K562 (cell line): Measurements from ENCODE around the gene EEF1B2. TPM values are rescaled to one million over a fixed set of nuclear protein-coding genes. Genes with fewer than 3 reads are reported as not detected.

Experiments
- ATAC-seq: fragments of 200-7000 bp; cut with Tn5 transposase; 3 replicates; pipeline ENCODE4 v1.9.1; 2020; ENCODE audit warnings: moderate library complexity
- BruUV-seq: library from RNA; stranded (reverse); fragments of 400-500 nt; replicated peaks from 2 replicates; lab custom pipeline; 2021; lab: Mats Ljungman, UMichigan
- CTCF ChIA-PET: fragments of 300-600 bp; formaldehyde crosslinking; extraction: SDS; loops from one replicate; lab custom pipeline; 2021; ENCODE audit warnings: low intra/inter-chr PET ratio; lab: Yijun Ruan, JAX
- POLR2A ChIA-PET: fragments of 300-600, 350-650 bp; sonication (Branson Sonifier 250); formaldehyde crosslinking; extraction: SDS; loops from one replicate; lab custom pipeline; 2021; ENCODE audit warnings: antibody characterized with exemption, inconsistent platforms; lab: Yijun Ruan, JAX
- DNase-seq, 4 experiments: peaks; one replicate each; pipeline versions ENCODE4 v3.0.0 to v3.0.0-alpha.2; 2011 to 2018; ENCODE audit warnings: low spot score in 3 of 4, mixed read lengths in 3 of 4; ENCODE audit errors: extremely low read depth in 1 of 4
- FAIRE-seq: peaks from 2 replicates; lab custom pipeline; 2011; peaks lifted over from hg19 to GRCh38; lab: Jason Lieb, UNC
- H2AFZ ChIP-seq: 2 replicates; pipeline ENCODE4 v1.6.0; 2011; ENCODE audit warnings: low read depth, low read length, control low read depth, inconsistent platforms
- H3K27ac ChIP-seq: fragments of 200-600 bp; 3 replicates; pipeline ENCODE4 v1.8.0; 2011; ENCODE audit warnings: low read depth, mild to moderate bottlenecking, control low read depth, inconsistent platforms, low read length, moderate library complexity, mixed read lengths; ENCODE audit errors: extremely low read depth
- H3K27me3 ChIP-seq, 2 experiments: fragments of 300-600 bp in 1 of 2; 2 replicates in 1 of 2; 3 replicates in 1 of 2; pipeline versions ENCODE4 v1.6.0 to v1.8.0; 2011; ENCODE audit warnings: inconsistent platforms in 2 of 2, low read length in 2 of 2, mild to moderate bottlenecking in 1 of 2, mixed read lengths in 1 of 2, moderate library complexity in 1 of 2; ENCODE audit not compliant: control insufficient read depth in 2 of 2, insufficient read depth in 2 of 2
- H3K36me3 ChIP-seq: fragments of 300-600 bp; 3 replicates; pipeline ENCODE4 v1.8.0; 2011; ENCODE audit warnings: mild to moderate bottlenecking, low read length, inconsistent platforms; ENCODE audit not compliant: control insufficient read depth, insufficient read depth
- H3K4me1 ChIP-seq, 2 experiments: fragments of 200-600 bp in 1 of 2; replicated peaks in 1 of 2; 2 replicates in 1 of 2; 3 replicates in 1 of 2; pipeline versions ENCODE4 v1.5.1 to v1.8.0; 2011; ENCODE audit warnings: inconsistent platforms in 2 of 2, low read length in 2 of 2, mild to moderate bottlenecking in 1 of 2, mixed read lengths in 1 of 2, moderate library complexity in 1 of 2; ENCODE audit not compliant: control insufficient read depth in 2 of 2, insufficient read depth in 2 of 2
- H3K4me2 ChIP-seq: 2 replicates; pipeline ENCODE4 v1.6.1; 2011; ENCODE audit warnings: low read length, control low read depth, inconsistent platforms, mixed read lengths; ENCODE audit not compliant: insufficient read depth
- H3K4me3 ChIP-seq: fragments of 200-600 bp; sonication (generic), shearing (Covaris generic); 2 replicates; pipeline ENCODE4 v1.5.1; 2016; ENCODE audit warnings: control low read depth, inconsistent platforms
- H3K79me2 ChIP-seq: fragments of 200-600 bp; 3 replicates; pipeline ENCODE4 v1.8.0; 2011; ENCODE audit warnings: low read length, inconsistent platforms; ENCODE audit not compliant: control insufficient read depth, insufficient read depth
- H3K9ac ChIP-seq, 2 experiments: 2 replicates each; pipeline versions ENCODE4 v1.6.0 to v1.6.1; 2011; ENCODE audit warnings: low read depth in 2 of 2, low read length in 2 of 2, control low read depth in 1 of 2, inconsistent platforms in 1 of 2, mild to moderate bottlenecking in 1 of 2, mixed read lengths in 1 of 2; ENCODE audit not compliant: insufficient read depth in 1 of 2
- H3K9me1 ChIP-seq: one replicate; pipeline ENCODE4 v1.6.0; 2011; ENCODE audit warnings: inconsistent platforms, mild to moderate bottlenecking, low read length, moderate library complexity; ENCODE audit not compliant: control insufficient read depth, insufficient read depth
- H3K9me3 ChIP-seq: replicated peaks from 2 replicates; pipeline ENCODE4 v1.5.1; 2011; ENCODE audit warnings: low read depth, low read length, inconsistent platforms; ENCODE audit not compliant: control insufficient read depth, insufficient read depth
- H4K20me1 ChIP-seq: replicated peaks from 2 replicates; pipeline ENCODE4 v1.6.1; 2011; ENCODE audit warnings: low read length, inconsistent platforms, mixed read lengths; ENCODE audit not compliant: control insufficient read depth, insufficient read depth
- ELF4 ChIP-seq: fragments of 450-650 bp; formaldehyde crosslinking; IDR thresholded peaks from 2 replicates; pipeline ENCODE4 v1.4.0; 2022; ENCODE audit warnings: missing genetic modification characterization
- FOXM1 ChIP-seq, 2 experiments: fragments of 450-650 bp in 1 of 2; sonication (generic) in 1 of 2; formaldehyde crosslinking in 1 of 2; IDR thresholded peaks; 2 replicates each; pipeline versions ENCODE4 v1.6.1 to v1.9.0; 2017 to 2022; ENCODE audit warnings: low read depth in 2 of 2, mild to moderate bottlenecking in 2 of 2, missing genetic modification reagents in 1 of 2, moderate library complexity in 1 of 2
- MYC ChIP-seq, 2 experiments: fragments of 250-450 bp in 1 of 2; sonication (Bioruptor Pico) in 1 of 2; IDR thresholded peaks; 2 replicates each; pipeline versions ENCODE4 v1.5.1 to v1.6.1; 2012 to 2021; ENCODE audit warnings: low read depth in 2 of 2, borderline replicate concordance in 1 of 2, improper control_type of control experiment in 1 of 2, low read length in 1 of 2, mild to moderate bottlenecking in 1 of 2, moderate library complexity in 1 of 2
- RHOXF2B ChIP-seq: fragments of 250-450 bp; sonication (Bioruptor Pico); conservative IDR thresholded peaks from 2 replicates; pipeline ENCODE4 v1.5.1; 2021
- ZNF175 ChIP-seq: fragments of 200-800 bp; sonication (Bioruptor generic); IDR thresholded peaks from 2 replicates; pipeline ENCODE4 v1.6.1; 2016; ENCODE audit warnings: low read depth, mild to moderate bottlenecking, missing genetic modification characterization, missing compliant biosample characterization
- ZNF212 ChIP-seq: fragments of 450-650 bp; formaldehyde crosslinking; IDR thresholded peaks from 2 replicates; pipeline ENCODE4 v1.4.0; 2020; ENCODE audit warnings: mild to moderate bottlenecking
- ZNF232 ChIP-seq: sonication (generic); formaldehyde crosslinking; IDR thresholded peaks from 2 replicates; pipeline ENCODE4 v1.8.0; 2022; ENCODE audit warnings: mild to moderate bottlenecking, missing genetic modification reagents
- ZNF507 ChIP-seq: conservative IDR thresholded peaks from 2 replicates; pipeline ENCODE4 v1.6.1; 2017; ENCODE audit warnings: missing genetic modification characterization, missing compliant biosample characterization
- WGBS: fragments of 100-300 bp; shearing (Covaris generic); methylation state at CpG from one replicate; pipeline ENCODE4 v1.1.6; 2016; ENCODE audit warnings: low coverage, mixed read lengths; ENCODE audit not compliant: insufficient coverage; ENCODE audit errors: missing lambda C conversion rate; 5-methylcytosine and 5-hydroxymethylcytosine counted together
- in situ Hi-C: fragments of 300-500 bp; cut with MboI; formaldehyde crosslinking; loops from 4 replicates; pipeline ENCODE4 v1.15.0; 2018; ENCODE audit warnings: inconsistent platforms, mixed read lengths
- intact Hi-C: fragments of 100-400 bp; cut with micrococcal nuclease; formaldehyde crosslinking; loops from 2 replicates; pipeline ENCODE4 v1.14.2; 2022
- polyA plus RNA-seq, 8 experiments: library from polyadenylated mRNA; depleted of rRNA in 4 of 8; stranded (reverse) in 5 of 8; unstranded in 3 of 8; fragments of >200 nt; fragmentation: Nextera tagmentation in 2 of 8; fragmentation: Illumina TruSeq in 1 of 8; extraction: Ambion mirVana in 2 of 8; extraction: Trizol in 1 of 8; gene quantifications; 2 replicates each; pipeline versions ENCODE4 v1.2.1 to v1.2.3, GENCODE V29; 2011 to 2014; ENCODE audit warnings: inconsistent platforms in 1 of 8, missing spikeins in 1 of 8
- total RNA-seq, 7 experiments: library from RNA; depleted of rRNA in 6 of 7; stranded (reverse); fragments of >200 nt in 6 of 7; fragmentation: Illumina TruSeq in 2 of 7; extraction: Trizol in 2 of 7; gene quantifications; 2 replicates each; pipeline versions ENCODE4 v1.2.1 to v1.2.3, GENCODE V29; 2011 to 2021; ENCODE audit warnings: low replicate concordance in 1 of 7
- TF ChIP-seq, protein P1 (sequence below): fragments of 450-650 bp; IDR thresholded peaks from 2 replicates; pipeline ENCODE4 v1.6.1; 2017; ENCODE audit warnings: antibody characterized with exemption, mild to moderate bottlenecking
- TF ChIP-seq, protein P2 (sequence below): fragments of 450-650 bp; IDR thresholded peaks from 2 replicates; pipeline ENCODE4 v1.6.1; 2016

EEF1B2 gene
- total and polyA plus RNA-seq, 9 of the 15 experiments (the other 6 are each of a cell fraction or from before 2014, with no cell fraction given): 522 to 1,148 (median 893) TPM

- TF ChIP-seq, protein P1, sequence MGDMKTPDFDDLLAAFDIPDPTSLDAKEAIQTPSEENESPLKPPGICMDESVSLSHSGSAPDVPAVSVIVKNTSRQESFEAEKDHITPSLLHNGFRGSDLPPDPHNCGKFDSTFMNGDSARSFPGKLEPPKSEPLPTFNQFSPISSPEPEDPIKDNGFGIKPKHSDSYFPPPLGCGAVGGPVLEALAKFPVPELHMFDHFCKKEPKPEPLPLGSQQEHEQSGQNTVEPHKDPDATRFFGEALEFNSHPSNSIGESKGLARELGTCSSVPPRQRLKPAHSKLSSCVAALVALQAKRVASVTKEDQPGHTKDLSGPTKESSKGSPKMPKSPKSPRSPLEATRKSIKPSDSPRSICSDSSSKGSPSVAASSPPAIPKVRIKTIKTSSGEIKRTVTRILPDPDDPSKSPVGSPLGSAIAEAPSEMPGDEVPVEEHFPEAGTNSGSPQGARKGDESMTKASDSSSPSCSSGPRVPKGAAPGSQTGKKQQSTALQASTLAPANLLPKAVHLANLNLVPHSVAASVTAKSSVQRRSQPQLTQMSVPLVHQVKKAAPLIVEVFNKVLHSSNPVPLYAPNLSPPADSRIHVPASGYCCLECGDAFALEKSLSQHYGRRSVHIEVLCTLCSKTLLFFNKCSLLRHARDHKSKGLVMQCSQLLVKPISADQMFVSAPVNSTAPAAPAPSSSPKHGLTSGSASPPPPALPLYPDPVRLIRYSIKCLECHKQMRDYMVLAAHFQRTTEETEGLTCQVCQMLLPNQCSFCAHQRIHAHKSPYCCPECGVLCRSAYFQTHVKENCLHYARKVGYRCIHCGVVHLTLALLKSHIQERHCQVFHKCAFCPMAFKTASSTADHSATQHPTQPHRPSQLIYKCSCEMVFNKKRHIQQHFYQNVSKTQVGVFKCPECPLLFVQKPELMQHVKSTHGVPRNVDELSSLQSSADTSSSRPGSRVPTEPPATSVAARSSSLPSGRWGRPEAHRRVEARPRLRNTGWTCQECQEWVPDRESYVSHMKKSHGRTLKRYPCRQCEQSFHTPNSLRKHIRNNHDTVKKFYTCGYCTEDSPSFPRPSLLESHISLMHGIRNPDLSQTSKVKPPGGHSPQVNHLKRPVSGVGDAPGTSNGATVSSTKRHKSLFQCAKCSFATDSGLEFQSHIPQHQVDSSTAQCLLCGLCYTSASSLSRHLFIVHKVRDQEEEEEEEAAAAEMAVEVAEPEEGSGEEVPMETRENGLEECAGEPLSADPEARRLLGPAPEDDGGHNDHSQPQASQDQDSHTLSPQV: no peak
- no peak for TF ChIP-seq ZNF507 (tag)
- TF ChIP-seq, protein P2, sequence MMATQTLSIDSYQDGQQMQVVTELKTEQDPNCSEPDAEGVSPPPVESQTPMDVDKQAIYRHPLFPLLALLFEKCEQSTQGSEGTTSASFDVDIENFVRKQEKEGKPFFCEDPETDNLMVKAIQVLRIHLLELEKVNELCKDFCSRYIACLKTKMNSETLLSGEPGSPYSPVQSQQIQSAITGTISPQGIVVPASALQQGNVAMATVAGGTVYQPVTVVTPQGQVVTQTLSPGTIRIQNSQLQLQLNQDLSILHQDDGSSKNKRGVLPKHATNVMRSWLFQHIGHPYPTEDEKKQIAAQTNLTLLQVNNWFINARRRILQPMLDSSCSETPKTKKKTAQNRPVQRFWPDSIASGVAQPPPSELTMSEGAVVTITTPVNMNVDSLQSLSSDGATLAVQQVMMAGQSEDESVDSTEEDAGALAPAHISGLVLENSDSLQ: no peak
- no peak for TF ChIP-seq ZNF175 (CRISPR knock-in tag)
- TF ChIP-seq ELF4 (CRISPR knock-in tag): no peak
- TF ChIP-seq ZNF232 (CRISPR knock-in tag): no peak
- TF ChIP-seq FOXM1 (IDR thresholded peaks at IDR 0.05; ENCODE audit: low read depth): no peak
- TF ChIP-seq FOXM1 (CRISPR knock-in tag; IDR thresholded peaks at IDR 0.05; ENCODE audit: low read depth): no peak
- TF ChIP-seq ZNF212 (CRISPR knock-in tag): no peak
- no peak for TF ChIP-seq RHOXF2B
- TF ChIP-seq MYC (IDR thresholded peaks at IDR 0.05; ENCODE audit: low read depth, low read length): no peak
- TF ChIP-seq MYC (CRISPR knock-in tag; IDR thresholded peaks at IDR 0.05; ENCODE audit: borderline replicate concordance, low read depth): no peak
- Histone ChIP-seq H3K27me3 (peaks cover 2 to 9% of the 10 kb centered on the region in 2 experiments; a peak in 2 of 5 replicates), H3K4me1 (no peaks in the 10 kb centered on the region), H3K36me3 (no peaks in the 10 kb centered on the region), H3K4me2 (no peak overlapping the region), H3K9ac (no peak overlapping the region), H4K20me1 (no peaks in the 10 kb centered on the region), H3K27ac (no peak overlapping the region), H3K79me2 (no peaks in the 10 kb centered on the region), H3K9me1 (no peaks in the 10 kb centered on the region), H3K4me3 (no peak overlapping the region), H3K9me3 (no peaks in the 10 kb centered on the region), H2AFZ (no peak overlapping the region)
- no peak for DNase-seq
- intact Hi-C loops (no loop called here), in situ Hi-C loops (no loop called here)
- no TSS peak for BruUV-seq
- ChIA-PET POLR2A (no interaction called here), CTCF (no interaction called here)
- WGBS: 47% methylated on average over 3 of the region's 4 CpGs
- FAIRE-seq: no peak
- no peak for ATAC-seq
Observed at GRCh38 chr2:206173147-206173546, 13.5 kb downstream of the EEF1B2 start.
